ENCODE measurements around the gene AGBL4. TPM values are rescaled to one million over a fixed set of nuclear protein-coding genes. Genes with fewer than 3 reads are reported as not detected.

Gene AGBL4
- total RNA-seq, 1 experiment from 2014 or later, result not detected

GRCh38 chr1:48749068-48749467 is 1274.7 kb downstream of the AGBL4 start (continued):
- no peak for TF ChIP-seq CTCF (IDR thresholded peaks at IDR 0.05 in 2 of 3, conservative IDR thresholded peaks at IDR 0.05 in 1 of 3; ENCODE audit: borderline replicate concordance in 1 of 3, insufficient read depth in 1 of 3, low read depth in 2 of 3, low read length in 2 of 3)
- no peak for TF ChIP-seq POLR2AphosphoS5 (IDR thresholded peaks at IDR 0.05; ENCODE audit: low read depth, low read length)
- no peak for TF ChIP-seq CEBPB (IDR thresholded peaks at IDR 0.05; ENCODE audit: low read depth)

DNA sequence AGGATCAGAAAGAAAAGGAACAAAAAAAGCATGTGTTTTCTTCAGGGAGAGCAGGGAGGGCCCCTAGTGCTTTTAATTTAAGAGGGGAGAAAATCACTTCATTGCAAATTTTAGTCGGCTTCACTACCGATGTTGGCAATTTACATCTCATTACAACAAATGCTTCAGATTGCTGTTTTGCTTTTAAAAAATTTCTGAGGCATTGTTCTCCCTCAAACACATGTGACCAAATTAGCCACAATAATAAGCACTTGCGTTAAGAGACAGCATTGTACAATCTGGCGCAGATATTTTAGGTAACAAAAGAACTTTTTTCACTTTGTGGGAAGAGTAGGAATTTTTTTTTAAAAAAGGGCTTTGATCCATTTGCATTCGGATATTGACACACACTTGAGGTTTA is 1276.8 kb downstream of the AGBL4 start:
- no TSS peak for BruUV-seq (replicated peaks)
- Histone ChIP-seq H2AFZ (ENCODE audit: low read depth, low read length, poor library complexity, severe bottlenecking) (no peak overlapping the region), H3K36me3 (ENCODE audit: control insufficient read depth in 1 of 2, insufficient read depth in 2 of 2, low read length in 2 of 2) (no peaks in the 10 kb centered on the region), H3K4me1 (ENCODE audit: control insufficient read depth in 1 of 2, insufficient read depth in 2 of 2, low read length in 2 of 2) (no peaks in the 10 kb centered on the region), H3K9me2 (ENCODE audit: insufficient read depth) (no peaks in the 10 kb centered on the region), H3K27ac (ENCODE audit: low read depth, low read length) (no peak overlapping the region), H3K4me3 (replicated peaks in 1 of 2; ENCODE audit: low read depth in 1 of 2, low read length in 2 of 2) (no peak overlapping the region), H3K9me3 (ENCODE audit: control insufficient read depth in 1 of 2, insufficient read depth in 1 of 2, low read depth in 1 of 2, low read length in 2 of 2) (no peaks in the 10 kb centered on the region), H3K4me2 (ENCODE audit: low read length) (no peak overlapping the region), H3K79me2 (ENCODE audit: insufficient read depth, low read length) (no peaks in the 10 kb centered on the region), H3K27me3 (ENCODE audit: insufficient read depth, low read length) (peaks cover 19% of the 10 kb centered on the region), H4K20me1 (ENCODE audit: insufficient read depth) (no peaks in the 10 kb centered on the region), H3K9ac (ENCODE audit: low read length) (no peak overlapping the region)
- POLR2A ChIA-PET, result no interaction called here
- RAD21 ChIA-PET (ENCODE audit: low non-redundant PET in 1 of 2, low total read pairs in 2 of 2, uncharacterized antibody in 2 of 2, unreplicated experiment in 2 of 2), result no interaction called here
- TF ChIP-seq TCF7L2 (IDR thresholded peaks at IDR 0.05; ENCODE audit: borderline replicate concordance, extremely low read depth, insufficient read depth, insufficient read length), result no peak
- TF ChIP-seq RAD21 (IDR thresholded peaks at IDR 0.05; ENCODE audit: low read depth), result no peak
- no peak for TF ChIP-seq EGR1 (IDR thresholded peaks at IDR 0.05; ENCODE audit: low read depth)
- no peak for TF ChIP-seq ZFX (IDR thresholded peaks at IDR 0.05)
- TF ChIP-seq ELF1 (IDR thresholded peaks at IDR 0.05; ENCODE audit: borderline replicate concordance, low read depth), result no peak
- TF ChIP-seq CTCF (IDR thresholded peaks at IDR 0.05 in 2 of 3, conservative IDR thresholded peaks at IDR 0.05 in 1 of 3; ENCODE audit: borderline replicate concordance in 1 of 3, insufficient read depth in 1 of 3, low read depth in 2 of 3, low read length in 2 of 3), result no peak
- TF ChIP-seq JUND (IDR thresholded peaks at IDR 0.05), result no peak
- TF ChIP-seq, protein P1, sequence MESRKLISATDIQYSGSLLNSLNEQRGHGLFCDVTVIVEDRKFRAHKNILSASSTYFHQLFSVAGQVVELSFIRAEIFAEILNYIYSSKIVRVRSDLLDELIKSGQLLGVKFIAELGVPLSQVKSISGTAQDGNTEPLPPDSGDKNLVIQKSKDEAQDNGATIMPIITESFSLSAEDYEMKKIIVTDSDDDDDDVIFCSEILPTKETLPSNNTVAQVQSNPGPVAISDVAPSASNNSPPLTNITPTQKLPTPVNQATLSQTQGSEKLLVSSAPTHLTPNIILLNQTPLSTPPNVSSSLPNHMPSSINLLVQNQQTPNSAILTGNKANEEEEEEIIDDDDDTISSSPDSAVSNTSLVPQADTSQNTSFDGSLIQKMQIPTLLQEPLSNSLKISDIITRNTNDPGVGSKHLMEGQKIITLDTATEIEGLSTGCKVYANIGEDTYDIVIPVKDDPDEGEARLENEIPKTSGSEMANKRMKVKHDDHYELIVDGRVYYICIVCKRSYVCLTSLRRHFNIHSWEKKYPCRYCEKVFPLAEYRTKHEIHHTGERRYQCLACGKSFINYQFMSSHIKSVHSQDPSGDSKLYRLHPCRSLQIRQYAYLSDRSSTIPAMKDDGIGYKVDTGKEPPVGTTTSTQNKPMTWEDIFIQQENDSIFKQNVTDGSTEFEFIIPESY (IDR thresholded peaks at IDR 0.05; ENCODE audit: extremely low read depth, insufficient replicate concordance, low read length), result no peak
- no peak for TF ChIP-seq EZH2phosphoT487 (IDR thresholded peaks at IDR 0.05; ENCODE audit: borderline replicate concordance)
- TF ChIP-seq, protein P2, sequence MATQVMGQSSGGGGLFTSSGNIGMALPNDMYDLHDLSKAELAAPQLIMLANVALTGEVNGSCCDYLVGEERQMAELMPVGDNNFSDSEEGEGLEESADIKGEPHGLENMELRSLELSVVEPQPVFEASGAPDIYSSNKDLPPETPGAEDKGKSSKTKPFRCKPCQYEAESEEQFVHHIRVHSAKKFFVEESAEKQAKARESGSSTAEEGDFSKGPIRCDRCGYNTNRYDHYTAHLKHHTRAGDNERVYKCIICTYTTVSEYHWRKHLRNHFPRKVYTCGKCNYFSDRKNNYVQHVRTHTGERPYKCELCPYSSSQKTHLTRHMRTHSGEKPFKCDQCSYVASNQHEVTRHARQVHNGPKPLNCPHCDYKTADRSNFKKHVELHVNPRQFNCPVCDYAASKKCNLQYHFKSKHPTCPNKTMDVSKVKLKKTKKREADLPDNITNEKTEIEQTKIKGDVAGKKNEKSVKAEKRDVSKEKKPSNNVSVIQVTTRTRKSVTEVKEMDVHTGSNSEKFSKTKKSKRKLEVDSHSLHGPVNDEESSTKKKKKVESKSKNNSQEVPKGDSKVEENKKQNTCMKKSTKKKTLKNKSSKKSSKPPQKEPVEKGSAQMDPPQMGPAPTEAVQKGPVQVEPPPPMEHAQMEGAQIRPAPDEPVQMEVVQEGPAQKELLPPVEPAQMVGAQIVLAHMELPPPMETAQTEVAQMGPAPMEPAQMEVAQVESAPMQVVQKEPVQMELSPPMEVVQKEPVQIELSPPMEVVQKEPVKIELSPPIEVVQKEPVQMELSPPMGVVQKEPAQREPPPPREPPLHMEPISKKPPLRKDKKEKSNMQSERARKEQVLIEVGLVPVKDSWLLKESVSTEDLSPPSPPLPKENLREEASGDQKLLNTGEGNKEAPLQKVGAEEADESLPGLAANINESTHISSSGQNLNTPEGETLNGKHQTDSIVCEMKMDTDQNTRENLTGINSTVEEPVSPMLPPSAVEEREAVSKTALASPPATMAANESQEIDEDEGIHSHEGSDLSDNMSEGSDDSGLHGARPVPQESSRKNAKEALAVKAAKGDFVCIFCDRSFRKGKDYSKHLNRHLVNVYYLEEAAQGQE (IDR thresholded peaks at IDR 0.05; ENCODE audit: low read depth), result no peak
- no peak for TF ChIP-seq EZH2 (IDR thresholded peaks at IDR 0.05)
- no peak for TF ChIP-seq CBX3 (IDR thresholded peaks at IDR 0.05; ENCODE audit: low read depth)
- no peak for TF ChIP-seq POLR2A (IDR thresholded peaks at IDR 0.05; ENCODE audit: borderline replicate concordance, extremely low read depth, insufficient read depth, insufficient read length)
- no peak for TF ChIP-seq CEBPB (IDR thresholded peaks at IDR 0.05; ENCODE audit: low read depth)
- CTCF ChIA-PET, result no interaction called here
- no peak for ATAC-seq
- intact Hi-C loops (cut with micrococcal nuclease), result no loop called here
- DNase-seq (ENCODE audit: low read depth, low spot score), result no peak

Data from HCT116 (cell line).